GM23338 (cell line): Measurements from ENCODE around the gene FAM43A. TPM values are rescaled to one million over a fixed set of nuclear protein-coding genes. Genes with fewer than 3 reads are reported as not detected.

ENCODE experiments used
- ATAC-seq: fragments of 200-7000 bp; cut with Tn5 transposase; 3 replicates; pipeline ENCODE4 v1.9.1; 2020
- DNase-seq: peaks from one replicate; pipeline ENCODE4 v3.0.0-alpha.2; 2015; ENCODE audit warnings: low spot score
- H2AFZ ChIP-seq: fragments of 200-600 bp; sonication (generic); 2 replicates; pipeline ENCODE4 v1.8.0; 2016; ENCODE audit warnings: antibody characterized with exemption, mild to moderate bottlenecking, moderate library complexity
- H3F3A ChIP-seq: fragments of 200-600 bp; sonication (generic); replicated peaks from 2 replicates; pipeline ENCODE4 v1.8.0; 2017; ENCODE audit warnings: antibody characterized with exemption, mixed run types, low read depth
- H3K27ac ChIP-seq: fragments of 200-600 bp; sonication (generic); 2 replicates; pipeline ENCODE4 v1.6.1; 2016; ENCODE audit warnings: low read depth
- H3K27me3 ChIP-seq: fragments of 200-600 bp; sonication (generic); 2 replicates; pipeline ENCODE4 v1.8.0; 2016; ENCODE audit warnings: mild to moderate bottlenecking, mixed run types, moderate library complexity; ENCODE audit not compliant: insufficient read depth
- H3K36me3 ChIP-seq: fragments of 200-600 bp; sonication (generic); 2 replicates; pipeline ENCODE4 v1.8.0; 2016; ENCODE audit warnings: mild to moderate bottlenecking; ENCODE audit not compliant: insufficient read depth
- H3K4me1 ChIP-seq: fragments of 200-600 bp; sonication (generic); 2 replicates; pipeline ENCODE4 v1.8.0; 2016; ENCODE audit warnings: mild to moderate bottlenecking, moderate library complexity; ENCODE audit not compliant: insufficient read depth
- H3K4me2 ChIP-seq: fragments of 200-600 bp; sonication (generic); 2 replicates; pipeline ENCODE4 v1.7.1; 2017; ENCODE audit warnings: mixed run types
- H3K4me3 ChIP-seq: fragments of 200-600 bp; sonication (generic); 2 replicates; pipeline ENCODE4 v1.6.1; 2016; ENCODE audit warnings: mixed run types
- H3K79me2 ChIP-seq: fragments of 200-600 bp; sonication (generic); replicated peaks from 2 replicates; pipeline ENCODE4 v1.8.0; 2017; ENCODE audit warnings: mild to moderate bottlenecking; ENCODE audit not compliant: insufficient read depth
- H3K9me2 ChIP-seq: fragments of 200-600 bp; sonication (generic); 2 replicates; pipeline ENCODE4 v1.8.0; 2017; ENCODE audit not compliant: insufficient read depth
- H4K20me1 ChIP-seq: fragments of 200-600 bp; sonication (generic); replicated peaks from 2 replicates; pipeline ENCODE4 v1.8.0; 2017; ENCODE audit warnings: mild to moderate bottlenecking; ENCODE audit not compliant: insufficient read depth
- H3K27ac Mint-ChIP-seq: 2 replicates; pipeline ENCODE4 v1.8.0; 2020; ENCODE audit warnings: inconsistent platforms, mild to moderate bottlenecking, moderate library complexity, mixed read lengths
- H3K27me3 Mint-ChIP-seq: 3 replicates; pipeline ENCODE4 v1.8.0; 2022; ENCODE audit warnings: low read depth, mild to moderate bottlenecking, moderate library complexity, mixed read lengths, inconsistent platforms; ENCODE audit not compliant: insufficient read depth, poor library complexity
- H3K36me3 Mint-ChIP-seq: 3 replicates; pipeline ENCODE4 v1.8.0; 2021; ENCODE audit warnings: low read depth, mild to moderate bottlenecking, inconsistent platforms, moderate library complexity, mixed read lengths
- H3K4me1 Mint-ChIP-seq: 3 replicates; pipeline ENCODE4 v1.8.0; 2020; ENCODE audit warnings: mild to moderate bottlenecking, inconsistent platforms, mixed read lengths
- H3K4me3 Mint-ChIP-seq: 3 replicates; pipeline ENCODE4 v1.8.0; 2021; ENCODE audit warnings: moderate library complexity, mild to moderate bottlenecking, inconsistent platforms, mixed read lengths
- H3K9me3 Mint-ChIP-seq: 3 replicates; pipeline ENCODE4 v1.8.0; 2020; ENCODE audit warnings: moderate library complexity, mild to moderate bottlenecking, inconsistent platforms, mixed read lengths
- CREB1 ChIP-seq: fragments of 250-450 bp; sonication (Bioruptor Pico); IDR thresholded peaks from 2 replicates; pipeline ENCODE4 v1.5.0; 2020; ENCODE audit warnings: low read depth, mild to moderate bottlenecking, moderate library complexity
- CTCF ChIP-seq, 2 experiments: fragments of 200-600 bp in 1 of 2; sonication (generic) in 1 of 2; conservative IDR thresholded peaks; 2 replicates each; pipeline versions ENCODE4 v1.5.1 to v1.6.1; 2016 to 2017; ENCODE audit warnings: antibody characterized with exemption in 2 of 2, low read depth in 2 of 2, mild to moderate bottlenecking in 2 of 2, moderate library complexity in 1 of 2
- JUNB ChIP-seq: IDR thresholded peaks from one replicate; pipeline ENCODE4 v1.6.1; 2016; ENCODE audit warnings: antibody characterized with exemption; ENCODE audit not compliant: unreplicated experiment
- STAT1 ChIP-seq: IDR thresholded peaks from one replicate; pipeline ENCODE4 v1.6.1; 2016; ENCODE audit warnings: antibody characterized with exemption; ENCODE audit not compliant: unreplicated experiment
- ZNF114 ChIP-seq: fragments of 250-450 bp; sonication (Bioruptor Pico); IDR thresholded peaks from 2 replicates; pipeline ENCODE4 v1.5.0; 2020; ENCODE audit warnings: mild to moderate bottlenecking, moderate library complexity
- ZNF331 ChIP-seq: fragments of 250-450 bp; sonication (Bioruptor Pico); IDR thresholded peaks from 2 replicates; pipeline ENCODE4 v1.5.0; 2020; ENCODE audit warnings: low read depth, mild to moderate bottlenecking, moderate library complexity
- ZNF462 ChIP-seq: fragments of 250-450 bp; sonication (Bioruptor Pico); IDR thresholded peaks from 2 replicates; pipeline ENCODE4 v1.5.0; 2020; ENCODE audit warnings: mild to moderate bottlenecking, moderate library complexity
- polyA plus RNA-seq: library from polyadenylated mRNA; unstranded; fragments of >200 nt; fragmentation: Nextera tagmentation; extraction: Ambion mirVana; gene quantifications from 2 replicates; pipeline ENCODE4 v1.2.1, GENCODE V29; 2016
- total RNA-seq: library from RNA; depleted of rRNA; stranded (reverse); fragments of >200 nt; shearing (Covaris generic); gene quantifications from 2 replicates; pipeline ENCODE4 v1.2.3, GENCODE V29; 2014

Gene FAM43A
- total and polyA plus RNA-seq, 2 experiments from 2014 or later, result 2.4 to 6.4 TPM

- TF ChIP-seq CTCF (conservative IDR thresholded peaks at IDR 0.05; ENCODE audit: low read depth in 2 of 2), result no peak
- no peak for TF ChIP-seq JUNB
- TF ChIP-seq ZNF462 (CRISPR knock-in tag), result no peak
- no peak for TF ChIP-seq STAT1
- TF ChIP-seq ZNF331 (CRISPR knock-in tag), result no peak
Measured at GRCh38 chr3:194675680-194676079, 10.0 kb upstream of the FAM43A start (continued).

GRCh38 chr3:194676471-194676870 lies 9.2 kb upstream of the FAM43A start:
- no peak overlapping the region for H3K27ac Mint-ChIP-seq
- H3K27me3 ChIP-seq, result no peaks in the 10 kb centered on the region
- H4K20me1 ChIP-seq, result no peaks in the 10 kb centered on the region
- H3K9me3 Mint-ChIP-seq, result no peaks in the 10 kb centered on the region
- H3K36me3 ChIP-seq, result no peaks in the 10 kb centered on the region
- H3K27ac ChIP-seq, result no peak overlapping the region
- no peak for ATAC-seq
- peaks cover 7% of the 10 kb centered on the region for H3K27me3 Mint-ChIP-seq
- H3K9me2 ChIP-seq, result no peaks in the 10 kb centered on the region
- H3K36me3 Mint-ChIP-seq, result no peaks in the 10 kb centered on the region
- H3K4me1 ChIP-seq, result peaks cover 3% of the 10 kb centered on the region; the same call in 1 of the 2 replicates
- no peak for DNase-seq
- peaks cover 2% of the 10 kb centered on the region; the same call in 2 of the 3 replicates for H3K4me1 Mint-ChIP-seq
- no peak overlapping the region for H3K4me3 Mint-ChIP-seq
- H2AFZ ChIP-seq, result no peak overlapping the region
- no peak overlapping the region for H3K4me2 ChIP-seq
- H3K4me3 ChIP-seq, result no peak overlapping the region
- no peaks in the 10 kb centered on the region for H3F3A ChIP-seq
- peaks cover 4% of the 10 kb centered on the region for H3K79me2 ChIP-seq
- no peak for TF ChIP-seq ZNF114 (CRISPR knock-in tag)
- TF ChIP-seq CTCF (conservative IDR thresholded peaks at IDR 0.05; ENCODE audit: low read depth in 2 of 2), result no peak
- TF ChIP-seq CREB1 (CRISPR knock-in tag), result no peak
